Mammary epithelial cell (primary cell): ENCODE results near the gene USP22.

Experiments used
- EZH2 ChIP-seq: IDR thresholded peaks from 2 replicates; pipeline ENCODE4 v1.6.1; 2012; ENCODE audit warnings: low read length, inconsistent platforms, borderline replicate concordance
- TF ChIP-seq, protein P1 (sequence below), 2 donors: IDR thresholded peaks in 1 of 2; conservative IDR thresholded peaks in 1 of 2; 2 replicates each; pipeline ENCODE4 v1.5.1; 2011 to 2012; ENCODE audit warnings: inconsistent platforms in 2 of 2, low read length in 2 of 2, mild to moderate bottlenecking in 2 of 2, control low read depth in 1 of 2, low read depth in 1 of 2; ENCODE audit not compliant: insufficient read depth in 1 of 2; ENCODE audit errors: extremely low read depth in 1 of 2

DNA sequence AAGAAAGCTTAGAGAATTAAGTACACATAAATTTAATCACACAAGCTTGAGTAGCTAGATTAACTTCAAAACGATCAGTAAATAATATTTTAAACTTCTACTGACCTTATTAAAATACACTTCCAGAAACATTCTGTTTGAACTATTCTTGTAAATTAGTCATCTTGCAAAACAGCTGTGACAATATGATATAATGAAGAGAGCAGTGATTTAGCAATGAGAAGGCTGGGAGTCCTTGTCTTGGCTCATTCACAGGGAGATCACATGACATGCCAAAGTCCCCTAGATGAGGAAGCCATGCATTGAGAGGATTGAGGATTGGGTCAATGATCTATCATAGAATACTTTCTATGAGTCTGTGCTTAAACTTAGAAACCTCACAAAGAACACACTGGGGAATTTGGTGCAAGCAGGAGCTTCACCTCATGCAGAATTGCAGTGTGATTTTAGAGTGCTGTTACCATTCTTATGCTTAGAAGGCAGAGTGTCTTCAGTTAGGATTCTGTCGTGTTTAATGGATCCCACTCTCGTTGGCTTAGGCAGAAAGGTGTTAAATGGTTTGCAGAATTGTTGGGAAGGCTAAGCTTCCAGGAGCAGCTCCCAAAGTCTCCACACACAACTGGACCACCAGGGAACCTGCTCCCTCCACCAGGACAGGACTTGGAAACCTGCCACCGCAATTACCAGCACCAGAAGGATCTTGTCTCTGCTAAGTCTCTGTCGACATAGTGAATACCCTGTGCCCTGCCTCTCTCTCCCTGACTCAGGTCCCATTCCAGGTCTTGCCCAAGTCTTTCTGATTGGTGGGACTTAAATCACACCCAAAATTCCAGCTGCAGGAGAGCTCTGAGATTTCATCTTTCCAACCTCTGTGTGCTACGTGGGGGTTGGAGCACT, 87.1 kb downstream of the USP22 start:
- TF ChIP-seq, protein P1, sequence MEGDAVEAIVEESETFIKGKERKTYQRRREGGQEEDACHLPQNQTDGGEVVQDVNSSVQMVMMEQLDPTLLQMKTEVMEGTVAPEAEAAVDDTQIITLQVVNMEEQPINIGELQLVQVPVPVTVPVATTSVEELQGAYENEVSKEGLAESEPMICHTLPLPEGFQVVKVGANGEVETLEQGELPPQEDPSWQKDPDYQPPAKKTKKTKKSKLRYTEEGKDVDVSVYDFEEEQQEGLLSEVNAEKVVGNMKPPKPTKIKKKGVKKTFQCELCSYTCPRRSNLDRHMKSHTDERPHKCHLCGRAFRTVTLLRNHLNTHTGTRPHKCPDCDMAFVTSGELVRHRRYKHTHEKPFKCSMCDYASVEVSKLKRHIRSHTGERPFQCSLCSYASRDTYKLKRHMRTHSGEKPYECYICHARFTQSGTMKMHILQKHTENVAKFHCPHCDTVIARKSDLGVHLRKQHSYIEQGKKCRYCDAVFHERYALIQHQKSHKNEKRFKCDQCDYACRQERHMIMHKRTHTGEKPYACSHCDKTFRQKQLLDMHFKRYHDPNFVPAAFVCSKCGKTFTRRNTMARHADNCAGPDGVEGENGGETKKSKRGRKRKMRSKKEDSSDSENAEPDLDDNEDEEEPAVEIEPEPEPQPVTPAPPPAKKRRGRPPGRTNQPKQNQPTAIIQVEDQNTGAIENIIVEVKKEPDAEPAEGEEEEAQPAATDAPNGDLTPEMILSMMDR (conservative IDR thresholded peaks at IDR 0.05 in 1 of 2, IDR thresholded peaks at IDR 0.05 in 1 of 2; ENCODE audit: extremely low read depth in 1 of 2, insufficient read depth in 1 of 2, low read depth in 1 of 2, low read length in 2 of 2), result no peak
- TF ChIP-seq EZH2, result no peak
